OCI-LY3 (cell line): ENCODE measurements around the gene METTL17.
"Not testable (repeated sequence)": the region's sequence is repeated elsewhere in the genome, so short reads cannot be mapped to it uniquely, and the experiment has no call there.

ENCODE experiments used
- H2AFZ ChIP-seq: fragments of 200-600, 300-600 bp; shearing (Covaris generic); 2 replicates; pipeline ENCODE4 v1.6.0; 2014; ENCODE audit warnings: antibody characterized with exemption, low read depth, low read length
- H3K27ac ChIP-seq: fragments of 200-600, 300-600 bp; sonication (generic); 2 replicates; pipeline ENCODE4 v1.5.1; 2014; ENCODE audit warnings: mild to moderate bottlenecking, low read length, moderate library complexity, mixed read lengths
- H3K27me3 ChIP-seq: fragments of 200-600, 300-600 bp; sonication (generic); 2 replicates; pipeline ENCODE4 v1.6.1; 2014; ENCODE audit warnings: low read depth, low read length, mixed read lengths
- H3K36me3 ChIP-seq: fragments of 200-600, 300-600 bp; sonication (generic); replicated peaks from 2 replicates; pipeline ENCODE3; 2014; ENCODE audit warnings: low read depth, low read length, mixed read lengths
- H3K4me1 ChIP-seq: fragments of 300-600, 200-600 bp; sonication (generic); 2 replicates; pipeline ENCODE4 v1.6.1; 2014; ENCODE audit warnings: low read length, mixed read lengths
- H3K4me2 ChIP-seq: fragments of 200-600, 300-600 bp; sonication (generic); 2 replicates; pipeline ENCODE4 v1.6.1; 2014; ENCODE audit warnings: low read length, mixed read lengths
- H3K4me3 ChIP-seq: fragments of 300-600, 200-600 bp; sonication (generic); 2 replicates; pipeline ENCODE4 v1.5.1; 2014; ENCODE audit warnings: antibody characterized with exemption, mild to moderate bottlenecking, low read length, moderate library complexity
- H3K79me2 ChIP-seq: fragments of 300-600, 200-600 bp; shearing (Covaris generic); 2 replicates; pipeline ENCODE4 v1.6.1; 2014; ENCODE audit warnings: mild to moderate bottlenecking, low read length, mixed read lengths
- H3K9ac ChIP-seq: fragments of 300-600, 200-600 bp; shearing (Covaris generic); 2 replicates; pipeline ENCODE4 v1.6.0; 2014; ENCODE audit warnings: mild to moderate bottlenecking, low read length, moderate library complexity
- H3K9me3 ChIP-seq: fragments of 200-600, 300-600 bp; shearing (Covaris generic); 2 replicates; pipeline ENCODE4 v1.6.1; 2014; ENCODE audit warnings: low read length, mixed read lengths; ENCODE audit not compliant: insufficient read depth
- H4K20me1 ChIP-seq: fragments of 200-600, 300-600 bp; sonication (generic); 2 replicates; pipeline ENCODE4 v1.6.1; 2016; ENCODE audit warnings: low read length, mixed read lengths; ENCODE audit not compliant: insufficient read depth
- EZH2phosphoT487 ChIP-seq: fragments of 200-600 bp; shearing (Covaris generic); IDR thresholded peaks from 2 replicates; pipeline ENCODE4 v1.6.1; 2018; ENCODE audit warnings: antibody characterized with exemption, mixed run types, low read depth
- TF ChIP-seq, protein P1 (sequence below): fragments of 200-600, 300-600 bp; sonication (generic); IDR thresholded peaks from 2 replicates; pipeline ENCODE4 v1.5.1; 2014; ENCODE audit warnings: antibody characterized with exemption, low read length, low read depth

Gene METTL17

DNA sequence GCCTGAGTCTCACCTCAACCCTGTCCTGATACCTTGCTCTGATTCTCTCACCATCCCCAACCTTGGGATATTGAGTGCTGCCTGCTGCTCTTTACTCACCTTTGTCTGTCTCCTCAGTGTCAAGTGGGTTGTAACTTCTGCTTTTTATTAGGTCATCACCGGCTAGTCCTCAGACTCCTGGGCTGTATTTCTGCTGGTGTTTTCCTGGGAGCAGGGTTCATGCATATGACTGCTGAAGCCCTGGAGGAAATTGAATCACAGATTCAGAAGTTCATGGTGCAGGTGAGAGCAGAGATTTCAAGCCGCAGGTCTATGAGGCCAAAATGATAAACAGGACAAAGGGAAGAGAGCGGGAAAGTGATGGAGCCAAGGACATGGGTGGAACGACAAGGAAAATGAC, 9.8 kb downstream of the METTL17 start:
- H2AFZ ChIP-seq, result no peak overlapping the region
- no peak overlapping the region for H3K4me3 ChIP-seq
- no peaks in the 10 kb centered on the region for H3K79me2 ChIP-seq
- peaks cover 26% of the 10 kb centered on the region for H3K36me3 ChIP-seq
- H3K9me3 ChIP-seq, result no peaks in the 10 kb centered on the region
- no peak overlapping the region for H3K27ac ChIP-seq
- H3K4me2 ChIP-seq, result no peak overlapping the region
- no peaks in the 10 kb centered on the region for H3K4me1 ChIP-seq
- TF ChIP-seq EZH2phosphoT487, result no peak
- TF ChIP-seq, protein P1, sequence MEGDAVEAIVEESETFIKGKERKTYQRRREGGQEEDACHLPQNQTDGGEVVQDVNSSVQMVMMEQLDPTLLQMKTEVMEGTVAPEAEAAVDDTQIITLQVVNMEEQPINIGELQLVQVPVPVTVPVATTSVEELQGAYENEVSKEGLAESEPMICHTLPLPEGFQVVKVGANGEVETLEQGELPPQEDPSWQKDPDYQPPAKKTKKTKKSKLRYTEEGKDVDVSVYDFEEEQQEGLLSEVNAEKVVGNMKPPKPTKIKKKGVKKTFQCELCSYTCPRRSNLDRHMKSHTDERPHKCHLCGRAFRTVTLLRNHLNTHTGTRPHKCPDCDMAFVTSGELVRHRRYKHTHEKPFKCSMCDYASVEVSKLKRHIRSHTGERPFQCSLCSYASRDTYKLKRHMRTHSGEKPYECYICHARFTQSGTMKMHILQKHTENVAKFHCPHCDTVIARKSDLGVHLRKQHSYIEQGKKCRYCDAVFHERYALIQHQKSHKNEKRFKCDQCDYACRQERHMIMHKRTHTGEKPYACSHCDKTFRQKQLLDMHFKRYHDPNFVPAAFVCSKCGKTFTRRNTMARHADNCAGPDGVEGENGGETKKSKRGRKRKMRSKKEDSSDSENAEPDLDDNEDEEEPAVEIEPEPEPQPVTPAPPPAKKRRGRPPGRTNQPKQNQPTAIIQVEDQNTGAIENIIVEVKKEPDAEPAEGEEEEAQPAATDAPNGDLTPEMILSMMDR, result no peak
- no peaks in the 10 kb centered on the region for H4K20me1 ChIP-seq
- no peak overlapping the region for H3K9ac ChIP-seq
- H3K27me3 ChIP-seq, result no peaks in the 10 kb centered on the region

DNA sequence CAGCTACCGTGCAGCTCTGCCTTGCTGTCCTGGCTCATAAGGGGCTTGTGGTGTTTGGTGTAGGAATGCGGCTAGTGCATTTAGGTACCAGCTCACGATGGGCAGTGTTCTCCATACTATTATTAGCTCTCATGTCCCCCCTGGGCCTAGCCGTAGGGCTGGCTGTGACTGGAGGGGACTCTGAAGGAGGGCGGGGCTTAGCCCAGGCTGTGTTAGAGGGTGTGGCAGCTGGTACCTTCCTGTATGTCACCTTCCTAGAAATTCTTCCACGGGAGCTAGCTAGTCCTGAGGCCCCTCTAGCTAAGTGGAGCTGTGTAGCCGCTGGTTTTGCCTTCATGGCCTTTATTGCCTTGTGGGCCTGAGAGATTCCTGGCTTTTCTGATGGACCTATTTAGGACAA, 11.4 kb downstream of the METTL17 start:
- Histone ChIP-seq H3K4me1 (no peaks in the 10 kb centered on the region), H2AFZ (no peak overlapping the region)

GRCh38 chr14:21003788-21004346, 14.1 kb downstream of the METTL17 start:
- H3K9me3 ChIP-seq, result no peaks in the 10 kb centered on the region
- no peak overlapping the region for H2AFZ ChIP-seq
- no peak overlapping the region for H3K9ac ChIP-seq
- no peak for TF ChIP-seq EZH2phosphoT487
- TF ChIP-seq, protein P1, result no peak
- no peak overlapping the region for H3K27ac ChIP-seq
- H3K79me2 ChIP-seq, result no peaks in the 10 kb centered on the region
- H3K4me2 ChIP-seq, result no peak overlapping the region
- no peaks in the 10 kb centered on the region for H3K4me1 ChIP-seq
- no peaks in the 10 kb centered on the region for H4K20me1 ChIP-seq
- H3K4me3 ChIP-seq, result no peak overlapping the region
- no peaks in the 10 kb centered on the region for H3K27me3 ChIP-seq
- no peaks in the 10 kb centered on the region for H3K36me3 ChIP-seq

More for the DNA sequence above, 11.4 kb downstream of the METTL17 start:
- Histone ChIP-seq H3K9me3 (no peaks in the 10 kb centered on the region), H3K27ac (no peak overlapping the region), H3K79me2 (no peaks in the 10 kb centered on the region), H3K4me3 (no peak overlapping the region), H3K9ac (no peak overlapping the region), H4K20me1 (no peaks in the 10 kb centered on the region), H3K4me2 (no peak overlapping the region), H3K36me3 (peaks cover 11% of the 10 kb centered on the region), H3K27me3 (no peaks in the 10 kb centered on the region)
- no peak for TF ChIP-seq EZH2phosphoT487
- TF ChIP-seq, protein P1, result no peak

GRCh38 chr14:21009721-21010120, 19.9 kb downstream of the METTL17 start:
- H3K9me3 ChIP-seq, H3K36me3 ChIP-seq, H4K20me1 ChIP-seq, H3K27ac ChIP-seq, H3K79me2 ChIP-seq, H2AFZ ChIP-seq, H3K4me3 ChIP-seq, H3K4me2 ChIP-seq, H3K4me1 ChIP-seq, H3K9ac ChIP-seq: not testable (repeated sequence)
- peaks cover 16% of the 10 kb centered on the region for H3K27me3 ChIP-seq

DNA sequence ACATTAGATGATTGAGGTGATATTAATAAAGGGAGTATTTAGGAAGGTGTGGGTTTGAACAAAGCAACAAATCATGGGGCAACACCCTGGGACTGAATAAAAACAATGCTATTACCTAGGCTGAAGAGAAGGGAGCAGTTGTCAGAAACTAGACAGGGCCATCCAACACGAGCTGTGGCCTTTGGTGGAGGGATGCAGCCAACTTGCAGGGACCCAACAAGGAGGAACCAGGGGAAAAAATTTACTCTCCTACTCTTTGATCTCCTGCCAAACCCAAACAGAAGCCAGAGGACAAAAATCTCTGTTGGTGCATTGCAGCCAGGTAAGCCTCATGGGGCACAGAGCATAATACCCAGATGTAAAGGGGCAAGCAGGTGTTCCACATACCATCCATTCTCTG, 21.4 kb downstream of the METTL17 start:
- no peak for TF ChIP-seq EZH2phosphoT487
- TF ChIP-seq, protein P1, result no peak
- Histone ChIP-seq H3K36me3 (no peaks in the 10 kb centered on the region), H3K27ac (no peak overlapping the region), H4K20me1 (no peaks in the 10 kb centered on the region), H3K4me1 (no peaks in the 10 kb centered on the region), H3K79me2 (no peaks in the 10 kb centered on the region), H3K4me2 (no peak overlapping the region), H2AFZ (no peak overlapping the region), H3K4me3 (no peak overlapping the region), H3K9me3 (no peaks in the 10 kb centered on the region), H3K9ac (no peak overlapping the region), H3K27me3 (peaks cover 24% of the 10 kb centered on the region)
